ENCODE data around the gene SYNPO2. TPM values are rescaled to one million over a fixed set of nuclear protein-coding genes. Genes with fewer than 3 reads are reported as not detected.
"Not testable (repeated sequence)": the region's sequence is repeated elsewhere in the genome, so short reads cannot be mapped to it uniquely, and the experiment has no call there.

SYNPO2 gene
- total RNA-seq, 5 donors from 2014 or later (not counting 1 experiment from before 2014, with no cell fraction given) = 0.21 to 1.6 (median 1.2) TPM

DNA sequence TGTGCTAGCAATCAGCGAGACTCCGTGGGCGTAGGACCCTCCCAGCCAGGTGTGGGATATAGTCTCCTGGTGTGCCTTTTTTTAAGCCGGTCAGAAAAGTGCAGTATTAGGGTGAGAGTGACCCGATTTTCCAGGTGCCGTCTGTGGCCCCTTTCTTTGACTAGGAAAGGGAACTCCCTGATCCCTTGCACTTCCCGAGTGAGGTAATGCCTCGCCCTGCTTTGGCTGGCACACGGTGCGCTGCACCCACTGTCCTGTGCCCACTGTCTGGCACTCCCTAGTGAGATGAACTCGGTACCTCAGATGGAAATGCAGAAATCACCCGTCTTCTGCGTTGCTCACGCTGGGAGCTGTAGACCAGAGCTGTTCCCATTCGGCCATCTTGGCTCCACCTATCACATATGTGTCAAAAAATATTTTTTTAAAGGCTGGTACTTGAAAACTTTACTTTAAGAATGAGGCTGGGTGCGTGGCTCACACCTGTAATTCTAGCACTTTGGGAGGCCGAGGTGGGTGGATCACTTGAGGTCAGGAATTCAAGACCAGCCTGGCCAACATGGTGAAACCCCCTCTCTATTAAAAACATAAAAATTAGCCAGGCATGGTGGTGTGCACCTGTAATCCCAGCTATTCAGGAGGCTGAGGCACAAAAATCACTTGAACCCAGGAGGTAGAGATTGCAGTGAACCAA lies 179.2 kb downstream of the SYNPO2 start:
- peaks cover 25 to 31% of the 10 kb centered on the region in 2 donors for H3K27me3 Mint-ChIP-seq
- ATAC-seq (replicated peaks in 1 of 4); H3K36me3 ChIP-seq (ENCODE audit: control insufficient read depth in 2 of 2, extremely low read depth in 1 of 2, insufficient read depth in 1 of 2, low read length in 1 of 2); H3K4me1 ChIP-seq (ENCODE audit: control insufficient read depth in 1 of 2, extremely low read depth in 1 of 2, insufficient read depth in 2 of 2, low read length in 2 of 2); H3K4me3 ChIP-seq (ENCODE audit: control insufficient read depth in 1 of 2, extremely low read depth in 1 of 2, low read length in 1 of 2); H3K27ac ChIP-seq (ENCODE audit: low read length); DNase-seq; CTCF ChIA-PET; H3K36me3 Mint-ChIP-seq; H3K9me3 Mint-ChIP-seq; H3K9me3 ChIP-seq; H3K4me3 Mint-ChIP-seq; POLR2A ChIA-PET; H3K27me3 ChIP-seq (replicated peaks in 1 of 2; ENCODE audit: control insufficient read depth in 2 of 2, extremely low read depth in 1 of 2, insufficient read depth in 2 of 2, low read length in 1 of 2); H3K27ac Mint-ChIP-seq: not testable (repeated sequence)
- peaks cover 0 to 11% (median 0%) of the 10 kb centered on the region in 3 donors for H3K4me1 Mint-ChIP-seq
- 90% methylated on average over 8 of the region's 17 CpGs for WGBS (ENCODE audit: insufficient coverage)

DNA sequence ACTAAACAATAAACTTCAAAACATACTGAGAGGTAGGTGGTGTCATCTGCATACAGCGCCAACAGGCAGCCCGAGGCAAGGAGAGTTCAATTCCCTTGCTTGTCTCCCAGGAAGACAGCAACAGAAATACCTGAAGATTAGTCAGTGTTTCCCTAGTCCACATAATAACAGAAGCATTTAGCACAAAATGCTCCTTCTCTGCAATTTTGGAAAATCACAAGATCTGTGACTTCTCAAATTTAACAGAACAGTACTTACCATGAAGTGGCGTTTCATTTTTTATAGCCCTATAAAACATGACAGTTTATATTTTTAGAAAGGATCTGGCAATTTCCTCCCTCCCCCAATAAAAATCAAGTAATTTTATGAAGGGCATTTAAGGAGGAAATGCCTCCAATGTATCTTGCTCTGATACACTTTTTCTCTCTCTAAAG lies 179.9 kb downstream of the SYNPO2 start:
- H3K36me3 ChIP-seq (ENCODE audit: control insufficient read depth in 2 of 2, extremely low read depth in 1 of 2, insufficient read depth in 1 of 2, low read length in 1 of 2) = no peaks in the 10 kb centered on the region
- H3K27ac Mint-ChIP-seq = no peak overlapping the region
- DNase-seq = no peak
- no peaks in the 10 kb centered on the region for H3K9me3 ChIP-seq
- no peaks in the 10 kb centered on the region for H3K4me1 ChIP-seq (ENCODE audit: control insufficient read depth in 1 of 2, extremely low read depth in 1 of 2, insufficient read depth in 2 of 2, low read length in 2 of 2)
- no peak for ATAC-seq (replicated peaks in 1 of 4)
- CTCF ChIA-PET = no interaction called here
- peaks cover 3 to 4% (median 4%) of the 10 kb centered on the region in 3 donors for H3K9me3 Mint-ChIP-seq
- POLR2A ChIA-PET = no interaction called here
- H3K4me1 Mint-ChIP-seq = peaks cover 0 to 11% (median 0%) of the 10 kb centered on the region in 3 donors
- H3K36me3 Mint-ChIP-seq = peaks cover 3% of the 10 kb centered on the region
- H3K4me3 ChIP-seq (ENCODE audit: control insufficient read depth in 1 of 2, extremely low read depth in 1 of 2, low read length in 1 of 2) = no peak overlapping the region
- H3K27ac ChIP-seq (ENCODE audit: low read length) = no peak overlapping the region
- peaks cover 29 to 38% of the 10 kb centered on the region in 2 donors for H3K27me3 Mint-ChIP-seq
- WGBS (ENCODE audit: insufficient coverage) = no CpG with 5 or more reads among the region's 3 CpGs
- no peak overlapping the region for H3K4me3 Mint-ChIP-seq
- no peaks in the 10 kb centered on the region for H3K27me3 ChIP-seq (replicated peaks in 1 of 2; ENCODE audit: control insufficient read depth in 2 of 2, extremely low read depth in 1 of 2, insufficient read depth in 2 of 2, low read length in 1 of 2)

DNA sequence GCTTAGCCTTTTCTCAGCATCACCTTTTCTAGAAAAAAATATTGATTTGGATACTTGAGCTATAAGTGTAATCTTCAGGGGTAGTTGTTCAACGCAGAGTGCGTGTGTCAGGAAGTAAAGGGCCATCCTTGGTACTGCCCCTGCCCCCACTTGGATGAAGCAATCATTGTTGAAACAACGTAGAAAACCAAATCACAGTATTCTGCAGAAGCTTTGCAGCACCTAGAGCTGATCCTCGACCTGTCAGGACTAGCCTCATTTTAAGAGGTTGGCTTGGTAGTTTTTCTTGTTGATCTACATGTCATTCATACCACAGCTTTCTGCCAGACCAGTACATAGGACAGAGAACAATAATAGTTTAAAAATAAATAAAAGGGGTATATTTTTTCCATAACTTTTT lies 181.6 kb downstream of the SYNPO2 start:
- Histone ChIP-seq H3K4me1 (ENCODE audit: control insufficient read depth in 1 of 2, extremely low read depth in 1 of 2, insufficient read depth in 2 of 2, low read length in 2 of 2) (no peaks in the 10 kb centered on the region), H3K4me3 (ENCODE audit: control insufficient read depth in 1 of 2, extremely low read depth in 1 of 2, low read length in 1 of 2) (no peak overlapping the region), H3K27me3 (replicated peaks in 1 of 2; ENCODE audit: control insufficient read depth in 2 of 2, extremely low read depth in 1 of 2, insufficient read depth in 2 of 2, low read length in 1 of 2) (no peaks in the 10 kb centered on the region), H3K9me3 (no peaks in the 10 kb centered on the region), H3K27ac (ENCODE audit: low read length) (no peak overlapping the region), H3K36me3 (ENCODE audit: control insufficient read depth in 2 of 2, extremely low read depth in 1 of 2, insufficient read depth in 1 of 2, low read length in 1 of 2) (no peaks in the 10 kb centered on the region)
- Mint-ChIP-seq H3K9me3 (peaks cover 3 to 4% (median 4%) of the 10 kb centered on the region in 3 donors), H3K36me3 (peaks cover 3% of the 10 kb centered on the region), H3K27ac (no peak overlapping the region), H3K4me3 (no peak overlapping the region), H3K4me1 (peaks cover 0 to 11% (median 0%) of the 10 kb centered on the region in 3 donors), H3K27me3 (peaks cover 20 to 42% of the 10 kb centered on the region in 2 donors)
- CTCF ChIA-PET = no interaction called here
- DNase-seq (no peak), ATAC-seq (replicated peaks in 1 of 4) (no peak)
- 81% methylated on average over 3 of the region's 4 CpGs for WGBS (ENCODE audit: insufficient coverage)
- POLR2A ChIA-PET = no interaction called here

GRCh38 chr4:119080721-119081541 lies 192.3 kb downstream of the SYNPO2 start:
- Mint-ChIP-seq H3K9me3 (peaks cover 0 to 4% (median 0%) of the 10 kb centered on the region in 3 donors), H3K36me3 (no peaks in the 10 kb centered on the region), H3K4me3 (no peak overlapping the region), H3K27ac (no peak overlapping the region), H3K4me1 (no peaks in the 10 kb centered on the region), H3K27me3 (peaks cover 0 to 9% of the 10 kb centered on the region in 2 donors)
- Histone ChIP-seq H3K9me3 (no peaks in the 10 kb centered on the region), H3K4me3 (ENCODE audit: control insufficient read depth in 1 of 2, extremely low read depth in 1 of 2, low read length in 1 of 2) (no peak overlapping the region), H3K4me1 (ENCODE audit: control insufficient read depth in 1 of 2, extremely low read depth in 1 of 2, insufficient read depth in 2 of 2, low read length in 2 of 2) (no peaks in the 10 kb centered on the region), H3K27ac (ENCODE audit: low read length) (no peak overlapping the region), H3K36me3 (ENCODE audit: control insufficient read depth in 2 of 2, extremely low read depth in 1 of 2, insufficient read depth in 1 of 2, low read length in 1 of 2) (no peaks in the 10 kb centered on the region), H3K27me3 (replicated peaks in 1 of 2; ENCODE audit: control insufficient read depth in 2 of 2, extremely low read depth in 1 of 2, insufficient read depth in 2 of 2, low read length in 1 of 2) (no peaks in the 10 kb centered on the region)
- no CpG with 5 or more reads among the region's 2 CpGs for WGBS (ENCODE audit: insufficient coverage)
- ChIA-PET POLR2A (no interaction called here), CTCF (no interaction called here)
- ATAC-seq (replicated peaks in 1 of 4) (no peak), DNase-seq (no peak)

GRCh38 chr4:119081542-119081859 lies 192.8 kb downstream of the SYNPO2 start:
- Mint-ChIP-seq H3K36me3 (no peaks in the 10 kb centered on the region), H3K27ac (no peak overlapping the region), H3K4me1 (no peaks in the 10 kb centered on the region), H3K9me3 (peaks cover 0 to 4% (median 0%) of the 10 kb centered on the region in 3 donors), H3K27me3 (peaks cover 0 to 6% of the 10 kb centered on the region in 2 donors), H3K4me3 (no peak overlapping the region)
- POLR2A ChIA-PET = no interaction called here
- CTCF ChIA-PET = no interaction called here
- DNase-seq (no peak), ATAC-seq (replicated peaks in 1 of 4) (no peak)
- H3K36me3 ChIP-seq (ENCODE audit: control insufficient read depth in 2 of 2, extremely low read depth in 1 of 2, insufficient read depth in 1 of 2, low read length in 1 of 2) = no peaks in the 10 kb centered on the region
- H3K4me1 ChIP-seq (ENCODE audit: control insufficient read depth in 1 of 2, extremely low read depth in 1 of 2, insufficient read depth in 2 of 2, low read length in 2 of 2) = no peaks in the 10 kb centered on the region
- H3K27ac ChIP-seq (ENCODE audit: low read length) = no peak overlapping the region
- no peaks in the 10 kb centered on the region for H3K9me3 ChIP-seq
- H3K27me3 ChIP-seq (replicated peaks in 1 of 2; ENCODE audit: control insufficient read depth in 2 of 2, extremely low read depth in 1 of 2, insufficient read depth in 2 of 2, low read length in 1 of 2) = no peaks in the 10 kb centered on the region
- H3K4me3 ChIP-seq (ENCODE audit: control insufficient read depth in 1 of 2, extremely low read depth in 1 of 2, low read length in 1 of 2) = no peak overlapping the region
- WGBS (ENCODE audit: insufficient coverage) = no CpG with 5 or more reads among the region's 1 CpG

DNA sequence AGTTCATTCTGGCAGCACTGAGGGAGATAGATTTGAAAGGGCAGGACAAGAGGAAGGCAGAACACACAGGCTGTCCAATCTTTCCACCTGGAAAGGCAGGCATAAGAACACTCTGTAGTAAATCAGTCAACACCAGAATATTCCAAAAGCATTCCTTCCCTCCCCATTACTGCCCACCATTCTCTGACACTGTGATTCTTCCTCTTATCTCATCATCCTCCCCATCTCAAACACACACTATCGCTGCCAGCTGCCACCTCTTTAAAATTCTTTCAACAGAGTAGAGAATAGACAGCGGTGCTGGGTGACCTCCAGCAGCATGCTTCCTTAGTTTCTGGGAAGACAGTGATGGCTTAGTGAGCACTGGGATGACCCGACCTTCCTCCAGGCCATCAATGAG lies 193.3 kb downstream of the SYNPO2 start:
- Histone ChIP-seq H3K9me3 (no peaks in the 10 kb centered on the region), H3K27ac (ENCODE audit: low read length) (no peak overlapping the region), H3K27me3 (replicated peaks in 1 of 2; ENCODE audit: control insufficient read depth in 2 of 2, extremely low read depth in 1 of 2, insufficient read depth in 2 of 2, low read length in 1 of 2) (no peaks in the 10 kb centered on the region), H3K4me3 (ENCODE audit: control insufficient read depth in 1 of 2, extremely low read depth in 1 of 2, low read length in 1 of 2) (no peak overlapping the region), H3K4me1 (ENCODE audit: control insufficient read depth in 1 of 2, extremely low read depth in 1 of 2, insufficient read depth in 2 of 2, low read length in 2 of 2) (no peaks in the 10 kb centered on the region), H3K36me3 (ENCODE audit: control insufficient read depth in 2 of 2, extremely low read depth in 1 of 2, insufficient read depth in 1 of 2, low read length in 1 of 2) (no peaks in the 10 kb centered on the region)
- peaks cover 0 to 4% of the 10 kb centered on the region in 2 donors for H3K27me3 Mint-ChIP-seq
- no peaks in the 10 kb centered on the region for H3K36me3 Mint-ChIP-seq
- ATAC-seq (replicated peaks in 1 of 4) (no peak), DNase-seq (no peak)
- peaks cover 0 to 4% (median 0%) of the 10 kb centered on the region in 3 donors for H3K9me3 Mint-ChIP-seq
- 89% methylated on average over 1 of the region's 3 CpGs for WGBS (ENCODE audit: insufficient coverage)
- POLR2A ChIA-PET = no interaction called here
- H3K4me1 Mint-ChIP-seq = no peaks in the 10 kb centered on the region
- H3K27ac Mint-ChIP-seq = no peak overlapping the region
- H3K4me3 Mint-ChIP-seq = no peak overlapping the region
- CTCF ChIA-PET = no interaction called here

All from T-cell (primary cell).